ENCODE measurements around the gene PHF23.
A peak's percentile ranks its signal among the peaks of the same experiment; 100 is the strongest.

The PHF23 gene

DNA sequence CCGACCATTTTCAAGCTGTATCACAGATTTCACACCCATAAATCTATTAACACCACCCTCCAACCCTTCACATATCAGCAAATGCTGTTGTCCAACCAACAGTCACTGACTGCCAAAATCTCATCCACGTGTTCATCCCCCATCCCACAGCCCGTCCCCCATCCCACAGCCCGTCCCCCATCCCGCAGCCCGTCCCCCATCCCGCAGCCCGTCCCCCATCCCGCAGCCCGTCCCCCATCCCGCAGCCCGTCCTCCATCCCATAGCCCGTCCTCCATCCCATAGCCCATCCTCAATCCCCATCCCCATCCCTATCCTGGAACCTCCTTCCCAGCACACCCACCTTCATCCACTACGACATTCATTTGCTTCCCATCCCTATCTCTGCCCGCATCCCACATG, 33.7 kb downstream of the PHF23 start:
- TF ChIP-seq CTCF (IDR thresholded peaks at IDR 0.05; ENCODE audit: borderline replicate concordance, insufficient read depth, low read depth, low read length) = no peak
- H3K4me3 ChIP-seq (ENCODE audit: low read depth, low read length) = peak overlapping the region; percentile 64

GRCh38 chr17:7204828-7205461, 34.3 kb downstream of the PHF23 start:
- peak overlapping the region; percentile 64 for H3K4me3 ChIP-seq (ENCODE audit: low read depth, low read length)
- TF ChIP-seq CTCF (IDR thresholded peaks at IDR 0.05; ENCODE audit: borderline replicate concordance, insufficient read depth, low read depth, low read length) = no peak

DNA sequence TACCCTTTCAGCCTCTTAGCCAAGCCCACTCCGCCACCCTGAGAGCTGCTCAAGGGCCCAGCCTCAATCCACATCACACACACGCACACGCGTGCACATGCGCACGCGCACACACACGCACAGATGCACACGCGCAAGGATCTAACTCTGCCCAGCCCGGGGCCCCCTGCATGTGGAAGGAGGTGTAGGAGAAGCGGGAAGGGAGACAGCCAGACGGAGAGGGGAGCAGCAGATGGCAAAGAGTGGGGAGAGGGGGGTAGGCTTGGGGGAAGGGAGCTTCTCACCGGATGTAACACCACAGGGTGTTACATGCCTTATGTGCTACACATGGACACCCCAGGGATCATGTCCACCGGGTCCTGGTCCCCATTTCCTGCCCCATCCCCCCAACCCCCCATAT, 34.9 kb downstream of the PHF23 start:
- no peak for TF ChIP-seq CTCF (IDR thresholded peaks at IDR 0.05; ENCODE audit: borderline replicate concordance, insufficient read depth, low read depth, low read length)
- H3K4me3 ChIP-seq (ENCODE audit: low read depth, low read length) = peak overlapping the region; percentile 64

GRCh38 chr17:7203391-7203790, 35.9 kb downstream of the PHF23 start:
- H3K4me3 ChIP-seq (ENCODE audit: low read depth, low read length) = no peak overlapping the region
- no peak for TF ChIP-seq CTCF (IDR thresholded peaks at IDR 0.05; ENCODE audit: borderline replicate concordance, insufficient read depth, low read depth, low read length)

- TF ChIP-seq CTCF (IDR thresholded peaks at IDR 0.05; ENCODE audit: borderline replicate concordance, insufficient read depth, low read depth, low read length) = no peak
- H3K4me3 ChIP-seq (ENCODE audit: low read depth, low read length) = no peak overlapping the region
These were observed 42.4 kb downstream of the PHF23 start for GRCh38 chr17:7196651-7197401.

DNA sequence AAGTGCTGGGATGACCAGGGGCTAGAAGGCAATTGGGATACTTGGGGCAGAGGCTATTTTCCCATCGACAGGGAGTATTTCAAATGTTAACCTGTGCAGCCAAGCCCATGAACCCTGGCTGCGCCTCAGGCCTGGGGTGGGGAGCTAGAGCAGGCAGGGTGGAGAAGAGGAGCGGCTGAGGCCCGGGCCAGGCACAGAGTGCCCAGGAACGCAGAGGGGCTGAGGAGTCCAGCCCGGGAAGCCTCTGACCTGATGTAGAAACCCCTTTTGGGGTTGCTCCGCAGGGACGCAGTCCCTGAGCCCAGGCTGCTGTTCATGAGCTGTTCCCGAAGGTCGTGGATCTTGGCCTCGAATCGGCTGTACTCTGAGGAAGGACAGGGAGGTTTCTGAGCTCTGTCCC, 43.3 kb downstream of the PHF23 start:
- TF ChIP-seq CTCF (IDR thresholded peaks at IDR 0.05; ENCODE audit: borderline replicate concordance, insufficient read depth, low read depth, low read length) = no peak
- H3K4me3 ChIP-seq (ENCODE audit: low read depth, low read length) = no peak overlapping the region
